BLaER1 treated with 17β-estradiol and CSF1 and Interleukin-3, amounts not matched to agents 10 nM and 100 nM (cell line): ENCODE data around the gene COL10A1.
A peak's percentile ranks its signal among the peaks of the same experiment; 100 is the strongest.

ENCODE experiments used
- H3K27ac ChIP-seq, 11 experiments: shearing (Covaris generic); formaldehyde crosslinking; 2 replicates each; pipeline ENCODE4 v1.8.1; 2022
- H3K27me3 ChIP-seq, 11 experiments: shearing (Covaris generic); formaldehyde crosslinking; 2 replicates each; pipeline ENCODE4 v1.8.1; 2022
- H3K36me3 ChIP-seq, 11 experiments: shearing (Covaris generic); formaldehyde crosslinking; 2 replicates each; pipeline ENCODE4 v1.8.1; 2022
- H3K4me1 ChIP-seq, 10 experiments: shearing (Covaris generic); formaldehyde crosslinking; 2 replicates each; pipeline ENCODE4 v1.8.1; 2022
- H3K4me2 ChIP-seq, 11 experiments: shearing (Covaris generic); formaldehyde crosslinking; 2 replicates each; pipeline ENCODE4 v1.8.1; 2022
- H3K4me3 ChIP-seq, 10 experiments: shearing (Covaris generic); formaldehyde crosslinking; 2 replicates each; pipeline ENCODE4 v1.8.1; 2022
- H3K9ac ChIP-seq, 11 experiments: shearing (Covaris generic); formaldehyde crosslinking; 2 replicates each; pipeline ENCODE4 v1.8.1; 2022
- H3K9me3 ChIP-seq, 11 experiments: shearing (Covaris generic); formaldehyde crosslinking; replicated peaks in 1 of 11; 2 replicates each; pipeline ENCODE4 v1.8.1; 2022
- H4K20me1 ChIP-seq, 11 experiments: shearing (Covaris generic); formaldehyde crosslinking; 2 replicates each; pipeline ENCODE4 v1.8.1; 2022
- Cebpa-rat ChIP-seq, 11 experiments: shearing (Covaris generic); IDR thresholded peaks; 2 replicates each; pipeline ENCODE4 v1.8.1; 2022

The COL10A1 gene

DNA sequence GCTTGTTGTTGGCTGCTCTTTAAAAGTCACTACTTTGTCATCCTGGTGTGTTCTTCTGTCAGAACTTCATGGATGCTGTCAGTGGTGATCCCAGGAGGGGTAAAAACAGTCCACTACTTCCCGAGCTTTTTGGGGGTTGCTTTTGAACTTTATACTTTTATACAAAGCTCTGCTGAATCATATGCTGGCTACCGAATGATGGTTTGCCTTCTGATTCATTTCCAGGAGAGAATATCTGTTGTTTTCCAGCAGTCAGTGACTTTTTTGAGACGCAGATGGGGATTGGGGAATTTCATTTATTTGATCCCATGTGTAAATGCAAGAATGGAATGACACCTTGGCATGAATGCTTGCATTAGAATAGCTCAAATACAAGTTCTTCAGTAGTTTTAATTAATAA lies 32.7 kb upstream of the COL10A1 start:
- H3K9me3 ChIP-seq = no peaks in the 10 kb centered on the region; a peak in 1 of 22 replicates
- no peak for TF ChIP-seq Cebpa-rat (IDR thresholded peaks at IDR 0.05)
- H3K27me3 ChIP-seq = no peaks in the 10 kb centered on the region
- no peak overlapping the region for H3K9ac ChIP-seq
- no peak overlapping the region for H3K4me2 ChIP-seq
- H3K36me3 ChIP-seq = 0 out of 22 replicates have a peak, but pooled peaks cover 0 to 5% (median 0%) of the 10 kb centered on the region in 11 experiments
- H3K4me3 ChIP-seq = no peak overlapping the region
- H4K20me1 ChIP-seq = no peaks in the 10 kb centered on the region
- H3K4me1 ChIP-seq = no peaks in the 10 kb centered on the region
- no peak overlapping the region for H3K27ac ChIP-seq

GRCh38 chr6:116157391-116157790 lies 31.5 kb upstream of the COL10A1 start:
- no peaks in the 10 kb centered on the region for H3K4me1 ChIP-seq
- TF ChIP-seq Cebpa-rat (IDR thresholded peaks at IDR 0.05) = no peak
- no peak overlapping the region for H3K9ac ChIP-seq
- no peak overlapping the region for H3K27ac ChIP-seq
- 0 out of 22 replicates have a peak, but pooled peaks cover 0 to 5% (median 0%) of the 10 kb centered on the region in 11 experiments for H3K36me3 ChIP-seq
- no peaks in the 10 kb centered on the region for H4K20me1 ChIP-seq
- no peak overlapping the region for H3K4me2 ChIP-seq
- no peaks in the 10 kb centered on the region for H3K27me3 ChIP-seq
- H3K9me3 ChIP-seq = no peaks in the 10 kb centered on the region
- H3K4me3 ChIP-seq = no peak overlapping the region

GRCh38 chr6:116156405-116157326 lies 30.7 kb upstream of the COL10A1 start:
- Histone ChIP-seq H3K27ac (no peak overlapping the region), H3K36me3 (0 out of 22 replicates have a peak, but pooled peaks cover 0 to 5% (median 0%) of the 10 kb centered on the region in 11 experiments), H3K4me2 (no peak overlapping the region), H3K9me3 (no peaks in the 10 kb centered on the region), H3K27me3 (no peaks in the 10 kb centered on the region), H3K4me3 (no peak overlapping the region), H3K9ac (no peak overlapping the region), H4K20me1 (no peaks in the 10 kb centered on the region), H3K4me1 (no peaks in the 10 kb centered on the region)
- no peak for TF ChIP-seq Cebpa-rat (IDR thresholded peaks at IDR 0.05)

GRCh38 chr6:116154887-116155286 lies 29.0 kb upstream of the COL10A1 start:
- H3K36me3 ChIP-seq = no peaks in the 10 kb centered on the region
- no peak overlapping the region for H3K4me3 ChIP-seq
- no peak overlapping the region for H3K27ac ChIP-seq
- no peaks in the 10 kb centered on the region for H3K4me1 ChIP-seq
- no peaks in the 10 kb centered on the region for H4K20me1 ChIP-seq
- no peaks in the 10 kb centered on the region for H3K27me3 ChIP-seq
- H3K9me3 ChIP-seq = no peaks in the 10 kb centered on the region
- no peak overlapping the region for H3K9ac ChIP-seq
- TF ChIP-seq Cebpa-rat (IDR thresholded peaks at IDR 0.05) = no peak
- H3K4me2 ChIP-seq = no peak overlapping the region

- Histone ChIP-seq H3K9me3 (no peaks in the 10 kb centered on the region), H3K4me3 (no peak overlapping the region), H3K4me1 (no peaks in the 10 kb centered on the region), H4K20me1 (no peaks in the 10 kb centered on the region), H3K27ac (no peak overlapping the region), H3K36me3 (no peaks in the 10 kb centered on the region), H3K27me3 (no peaks in the 10 kb centered on the region), H3K9ac (no peak overlapping the region), H3K4me2 (no peak overlapping the region)
- TF ChIP-seq Cebpa-rat (IDR thresholded peaks at IDR 0.05) = no peak
Measured at GRCh38 chr6:116152620-116153019, 26.7 kb upstream of the COL10A1 start.

DNA sequence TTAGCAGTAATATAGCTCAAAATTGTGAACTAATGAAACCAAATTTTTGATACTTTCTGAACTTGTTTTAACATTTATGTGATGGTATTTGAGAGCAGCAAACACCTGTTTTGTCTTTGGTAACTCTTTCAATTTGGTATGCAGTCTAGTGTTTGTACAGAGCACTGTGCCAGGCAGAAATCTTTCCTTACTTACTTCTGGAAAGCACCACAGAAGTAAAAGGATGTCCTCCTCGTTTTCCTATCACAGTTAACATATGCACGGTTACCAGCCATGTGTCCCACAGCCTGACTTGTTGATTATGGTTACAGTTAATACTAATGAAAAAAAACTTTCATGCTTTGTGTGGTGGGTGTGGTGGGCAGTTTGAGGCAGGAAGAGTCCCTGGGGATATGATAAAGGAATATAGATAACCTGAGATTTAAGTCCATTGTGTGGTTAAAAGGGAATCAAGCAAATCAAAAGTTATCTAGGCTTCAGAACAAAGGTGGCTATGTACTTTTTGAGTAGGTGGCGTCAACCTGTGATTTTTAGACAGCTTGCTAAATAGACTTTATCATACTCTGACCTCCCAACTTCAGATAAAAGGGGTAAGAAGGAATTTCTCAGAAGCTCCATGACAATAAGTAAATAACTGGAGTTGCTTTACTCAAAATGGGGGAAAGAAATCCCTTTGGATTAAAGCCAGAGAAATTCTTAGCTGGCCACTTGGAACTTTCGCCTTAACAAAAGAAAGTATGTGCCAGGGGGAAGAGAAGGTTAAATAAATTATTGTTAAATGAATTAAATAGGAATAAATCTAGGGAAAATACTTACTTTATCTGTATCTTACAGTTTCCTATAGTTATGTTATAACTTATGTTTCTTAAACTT lies 20.1 kb upstream of the COL10A1 start:
- Histone ChIP-seq H4K20me1 (no peaks in the 10 kb centered on the region), H3K4me3 (no peak overlapping the region), H3K4me2 (no peak overlapping the region), H3K9me3 (no peaks in the 10 kb centered on the region), H3K27ac (no peak overlapping the region), H3K9ac (no peak overlapping the region), H3K36me3 (no peaks in the 10 kb centered on the region), H3K27me3 (no peaks in the 10 kb centered on the region), H3K4me1 (peaks cover 0 to 10% (median 2%) of the 10 kb centered on the region in 10 experiments; a peak in 3 of 20 replicates)
- TF ChIP-seq Cebpa-rat (IDR thresholded peaks at IDR 0.05) = no peak

- H3K4me2 ChIP-seq = peak overlapping the region in 2 of 11 experiments; percentile 15 to 28; a peak in 1 of 22 replicates
- H3K9me3 ChIP-seq = no peaks in the 10 kb centered on the region
- H3K9ac ChIP-seq = no peak overlapping the region
- no peaks in the 10 kb centered on the region for H3K36me3 ChIP-seq
- H3K4me3 ChIP-seq = no peak overlapping the region
- no peak for TF ChIP-seq Cebpa-rat (IDR thresholded peaks at IDR 0.05)
- peaks cover 0 to 10% (median 2%) of the 10 kb centered on the region in 10 experiments; a peak in 3 of 20 replicates for H3K4me1 ChIP-seq
- H3K27me3 ChIP-seq = no peaks in the 10 kb centered on the region
- no peak overlapping the region for H3K27ac ChIP-seq
- no peaks in the 10 kb centered on the region for H4K20me1 ChIP-seq
Measured at GRCh38 chr6:116144605-116145004, 18.7 kb upstream of the COL10A1 start.

DNA sequence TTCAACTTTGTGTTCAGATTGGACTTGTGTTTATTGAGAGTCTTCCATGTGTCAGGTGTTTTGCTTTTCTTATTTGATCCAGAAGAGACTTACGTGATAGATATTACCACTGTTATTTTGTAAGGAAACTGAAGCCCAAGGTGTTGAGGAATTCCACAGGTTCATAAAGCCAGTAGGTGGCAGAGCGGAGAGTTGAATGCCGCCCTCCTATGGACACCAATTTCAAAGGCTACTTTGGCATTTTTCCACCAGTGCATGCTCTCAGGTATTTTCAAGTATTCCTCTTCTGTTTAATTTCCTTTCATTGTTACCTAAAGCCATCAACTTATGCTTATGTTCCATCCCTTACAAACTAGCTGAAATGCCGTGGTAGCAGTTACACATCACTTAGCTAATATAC lies 14.0 kb upstream of the COL10A1 start:
- H3K9me3 ChIP-seq = no peaks in the 10 kb centered on the region
- no peak overlapping the region for H3K4me2 ChIP-seq
- H3K4me1 ChIP-seq = peaks cover 0 to 10% (median 6%) of the 10 kb centered on the region in 10 experiments; a peak in 8 of 20 replicates
- H3K9ac ChIP-seq = no peak overlapping the region
- no peak for TF ChIP-seq Cebpa-rat (IDR thresholded peaks at IDR 0.05)
- no peaks in the 10 kb centered on the region for H3K27me3 ChIP-seq
- no peak overlapping the region for H3K4me3 ChIP-seq
- H4K20me1 ChIP-seq = no peaks in the 10 kb centered on the region
- no peak overlapping the region for H3K27ac ChIP-seq
- no peaks in the 10 kb centered on the region for H3K36me3 ChIP-seq

- Histone ChIP-seq H3K9me3 (no peaks in the 10 kb centered on the region), H4K20me1 (no peaks in the 10 kb centered on the region), H3K4me3 (no peak overlapping the region), H3K27me3 (no peaks in the 10 kb centered on the region), H3K4me1 (peaks cover 0 to 10% (median 0%) of the 10 kb centered on the region in 10 experiments; a peak in 5 of 20 replicates), H3K4me2 (peak overlapping the region in 6 of 11 experiments; percentile 4 to 51 (median 24); a peak in 8 of 22 replicates), H3K36me3 (no peaks in the 10 kb centered on the region), H3K9ac (no peak overlapping the region), H3K27ac (peak overlapping the region in 3 of 11 experiments; percentile 3 to 28 (median 7); a peak in 3 of 22 replicates)
- no peak for TF ChIP-seq Cebpa-rat (IDR thresholded peaks at IDR 0.05)
Measured at GRCh38 chr6:116136933-116137340, 11.0 kb upstream of the COL10A1 start.
